Measurements from ENCODE around the gene CRAMP1.

CRAMP1 gene

GRCh38 chr16:1640261-1640941 lies 28.2 kb downstream of the CRAMP1 start:
- ChIA-PET CTCF (interaction anchor here (0.7 kb wide), 1 partner anchor 37 kb away, joined by 3 read pairs; the partner anchor contains the start of gene JPT2), POLR2A (no interaction called here)
- no peak overlapping the region for H3K27ac ChIP-seq (ENCODE audit: extremely low read depth, low read depth, low read length)
- TF ChIP-seq ZNF184 (tag by site-specific recombination; IDR thresholded peaks at IDR 0.05) (no peak), ZNF354C (tag by site-specific recombination; IDR thresholded peaks at IDR 0.05; ENCODE audit: borderline replicate concordance, low read depth) (no peak), ZNF621 (tag by site-specific recombination; IDR thresholded peaks at IDR 0.05) (no peak), HIC1 (tag by site-specific recombination; IDR thresholded peaks at IDR 0.05) (no peak), ZNF596 (tag by site-specific recombination; IDR thresholded peaks at IDR 0.05) (no peak), ZNF16 (tag by site-specific recombination; IDR thresholded peaks at IDR 0.05; ENCODE audit: low read depth) (no peak), ZNF629 (tag by site-specific recombination; IDR thresholded peaks at IDR 0.05) (no peak), ZNF341 (tag by site-specific recombination; IDR thresholded peaks at IDR 0.05; ENCODE audit: low read depth) (no peak), ZNF701 (tag by site-specific recombination; IDR thresholded peaks at IDR 0.05) (no peak)
- no peaks in the 10 kb centered on the region for H3K9me3 ChIP-seq (ENCODE audit: control insufficient read depth, insufficient read depth, low read depth, low read length)
- H3K4me3 ChIP-seq (ENCODE audit: low read depth, low read length), result no peak overlapping the region
- no peaks in the 10 kb centered on the region for H3K4me1 ChIP-seq (ENCODE audit: control insufficient read depth, insufficient read depth, low read length)
- H3K36me3 ChIP-seq (ENCODE audit: control insufficient read depth in 2 of 2, insufficient read depth in 1 of 2, low read length in 2 of 2), result peaks cover 11 to 95% of the 10 kb centered on the region in 2 experiments; a peak in 2 of 3 replicates

- peaks cover 11 to 97% of the 10 kb centered on the region in 2 experiments; a peak in 2 of 3 replicates for H3K36me3 ChIP-seq (ENCODE audit: control insufficient read depth in 2 of 2, insufficient read depth in 1 of 2, low read length in 2 of 2)
- peaks cover 2% of the 10 kb centered on the region; the same call in 1 of the 2 replicates for H3K4me1 ChIP-seq (ENCODE audit: control insufficient read depth, insufficient read depth, low read length)
- H3K9me3 ChIP-seq (ENCODE audit: control insufficient read depth, insufficient read depth, low read depth, low read length), result no peaks in the 10 kb centered on the region
- H3K27ac ChIP-seq (ENCODE audit: extremely low read depth, low read depth, low read length), result no peak overlapping the region
- TF ChIP-seq ZNF561 (tag by site-specific recombination; IDR thresholded peaks at IDR 0.05; ENCODE audit: borderline replicate concordance), result no peak
- no peak for TF ChIP-seq ZNF24 (tag by site-specific recombination; IDR thresholded peaks at IDR 0.05)
- TF ChIP-seq ZNF530 (tag by site-specific recombination; IDR thresholded peaks at IDR 0.05; ENCODE audit: low read depth), result no peak
- TF ChIP-seq ZNF48 (tag by site-specific recombination; IDR thresholded peaks at IDR 0.05), result no peak
- TF ChIP-seq ZNF549 (tag by site-specific recombination; IDR thresholded peaks at IDR 0.05), result no peak
- no peak for TF ChIP-seq ZNF768 (tag by site-specific recombination; IDR thresholded peaks at IDR 0.05)
- no peak for TF ChIP-seq ZFP3 (tag by site-specific recombination; IDR thresholded peaks at IDR 0.05; ENCODE audit: low read depth)
- no peak for TF ChIP-seq ZNF510 (tag by site-specific recombination; IDR thresholded peaks at IDR 0.05; ENCODE audit: insufficient replicate concordance)
- ChIA-PET CTCF (no interaction called here), POLR2A (no interaction called here)
- no peak overlapping the region for H3K4me3 ChIP-seq (ENCODE audit: low read depth, low read length)
Measured at GRCh38 chr16:1641261-1641660, 29.1 kb downstream of the CRAMP1 start.

- no peak overlapping the region for H3K27ac ChIP-seq (ENCODE audit: extremely low read depth, low read depth, low read length)
- H3K36me3 ChIP-seq (ENCODE audit: control insufficient read depth in 2 of 2, insufficient read depth in 1 of 2, low read length in 2 of 2), result peaks cover 11 to 99% of the 10 kb centered on the region in 2 experiments; a peak in 2 of 3 replicates
- no peak for TF ChIP-seq ZFP69B (tag by site-specific recombination; IDR thresholded peaks at IDR 0.05)
- TF ChIP-seq ZXDB (tag by site-specific recombination; IDR thresholded peaks at IDR 0.05), result no peak
- no peak for TF ChIP-seq ZNF114 (tag by site-specific recombination; IDR thresholded peaks at IDR 0.05)
- TF ChIP-seq ZNF791 (tag by site-specific recombination; IDR thresholded peaks at IDR 0.05), result no peak
- TF ChIP-seq ZNF600 (tag by site-specific recombination; IDR thresholded peaks at IDR 0.05), result 0 out of 2 replicates have a peak, but pooled peaks have one; percentile 40
- TF ChIP-seq ZIC2 (tag by site-specific recombination; IDR thresholded peaks at IDR 0.05), result peak; percentile 87
- POLR2A ChIA-PET, result no interaction called here
- H3K4me3 ChIP-seq (ENCODE audit: low read depth, low read length), result no peak overlapping the region
- H3K4me1 ChIP-seq (ENCODE audit: control insufficient read depth, insufficient read depth, low read length), result peaks cover 2% of the 10 kb centered on the region; the same call in 1 of the 2 replicates
- H3K9me3 ChIP-seq (ENCODE audit: control insufficient read depth, insufficient read depth, low read depth, low read length), result no peaks in the 10 kb centered on the region
- CTCF ChIA-PET, result no interaction called here
Measured at GRCh38 chr16:1642148-1642547, 30.0 kb downstream of the CRAMP1 start.
